Vagina (tissue), 2 donors: ENCODE results near the gene CASP4. TPM values are rescaled to one million over a fixed set of nuclear protein-coding genes. Genes with fewer than 3 reads are reported as not detected.
A peak's percentile ranks its signal among the peaks of the same experiment; 100 is the strongest.

Experiments used
- DNase-seq, 2 donors: peaks; one replicate each; pipeline ENCODE4 v3.0.0-alpha.2; 2017; ENCODE audit errors: extremely low spot score in 2 of 2
- H3K27ac ChIP-seq: fragments of 200-600 bp; sonication (generic); one replicate; pipeline ENCODE4 v1.5.1; 2019
- H3K27me3 ChIP-seq: fragments of 200-600 bp; sonication (generic); one replicate; pipeline ENCODE4 v1.5.1; 2019
- H3K36me3 ChIP-seq, 2 donors: fragments of 200-600 bp; sonication (generic); one replicate each; pipeline ENCODE4 v1.5.1; 2017 to 2019
- H3K4me1 ChIP-seq: fragments of 200-600 bp; sonication (generic); one replicate; pipeline ENCODE4 v1.5.1; 2019
- H3K4me3 ChIP-seq, 2 donors: fragments of 200-600 bp; sonication (generic); 1 replicate in 1 of 2; 2 replicates in 1 of 2; pipeline ENCODE4 v1.5.1; 2016 to 2019
- H3K9me3 ChIP-seq: fragments of 200-600 bp; sonication (generic); one replicate; pipeline ENCODE4 v1.5.1; 2019
- CTCF ChIP-seq, 3 experiments: fragments of 450-650 bp in 2 of 3; fragments of 200-600 bp in 1 of 3; sonication (generic) in 1 of 3; IDR thresholded peaks; one replicate each; pipeline ENCODE4 v1.5.1; 2017 to 2019; ENCODE audit warnings: antibody characterized with exemption in 3 of 3, mild to moderate bottlenecking in 2 of 3, moderate library complexity in 2 of 3
- POLR2A ChIP-seq, 2 donors: fragments of 450-650 bp; IDR thresholded peaks; one replicate each; pipeline ENCODE4 v1.6.1; 2017; ENCODE audit warnings: antibody characterized with exemption in 2 of 2, mild to moderate bottlenecking in 2 of 2, moderate library complexity in 2 of 2
- POLR2AphosphoS5 ChIP-seq, 2 donors: sonication (generic); formaldehyde crosslinking; IDR thresholded peaks; one replicate each; pipeline ENCODE4 v1.9.0; 2017; ENCODE audit warnings: antibody characterized with exemption in 2 of 2, mild to moderate bottlenecking in 2 of 2, low read depth in 1 of 2; ENCODE audit not compliant: insufficient read depth in 1 of 2
- intact Hi-C: fragments of 100-400 bp; cut with DNase I; formaldehyde crosslinking; loops from one replicate; pipeline ENCODE4 v1.15.1; 2023
- total RNA-seq: library from RNA; depleted of rRNA; stranded (reverse); fragments of >200 nt; gene quantifications from one replicate; pipeline ENCODE4 v1.2.3, GENCODE V29; 2016

Gene CASP4
- 70.2 TPM for total RNA-seq

- Histone ChIP-seq H3K27me3 (no peaks in the 10 kb centered on the region), H3K27ac (peak within 1 kb of the TSS; percentile 85), H3K9me3 (peaks cover 3% of the 10 kb centered on the region), H3K4me1 (peaks cover 32% of the 10 kb centered on the region), H3K36me3 (no peaks in the 10 kb centered on the region), H3K4me3 (peak within 1 kb of the TSS; percentile 56 to 62)
- intact Hi-C loops: no loop called here
- TF ChIP-seq CTCF (IDR thresholded peaks at IDR 0.05) (no peak), POLR2A (IDR thresholded peaks at IDR 0.05) (no peak), POLR2AphosphoS5 (IDR thresholded peaks at IDR 0.05; ENCODE audit: insufficient read depth in 1 of 2, low read depth in 1 of 2) (peak; percentile 19 to 95)
- DNase-seq: no peak
Measured at GRCh38 chr11:104968355-104968855, at the start of gene CASP4. TSS of gene CASP4 (minus strand) at chr11:104968574. CDS start at chr11:104968525, 49 bp downstream.

- Histone ChIP-seq H3K9me3 (no peaks in the 10 kb centered on the region), H3K4me3 (no peak overlapping the region), H3K27me3 (no peaks in the 10 kb centered on the region), H3K36me3 (no peaks in the 10 kb centered on the region), H3K4me1 (no peaks in the 10 kb centered on the region), H3K27ac (no peak overlapping the region)
- no peak for DNase-seq
- intact Hi-C loops: no loop called here
- TF ChIP-seq POLR2A (IDR thresholded peaks at IDR 0.05) (no peak), POLR2AphosphoS5 (IDR thresholded peaks at IDR 0.05; ENCODE audit: insufficient read depth in 1 of 2, low read depth in 1 of 2) (no peak), CTCF (IDR thresholded peaks at IDR 0.05) (no peak)
Measured at GRCh38 chr11:105007463-105007862, 39.1 kb upstream of the CASP4 start.

- H3K36me3 ChIP-seq: no peaks in the 10 kb centered on the region
- H3K4me1 ChIP-seq: no peaks in the 10 kb centered on the region
- no peak overlapping the region for H3K27ac ChIP-seq
- H3K4me3 ChIP-seq: no peak overlapping the region
- intact Hi-C loops: no loop called here
- no peak for DNase-seq
- no peaks in the 10 kb centered on the region for H3K27me3 ChIP-seq
- no peak for TF ChIP-seq POLR2A (IDR thresholded peaks at IDR 0.05)
- no peak for TF ChIP-seq CTCF (IDR thresholded peaks at IDR 0.05)
- TF ChIP-seq POLR2AphosphoS5 (IDR thresholded peaks at IDR 0.05; ENCODE audit: insufficient read depth in 1 of 2, low read depth in 1 of 2): no peak
- H3K9me3 ChIP-seq: no peaks in the 10 kb centered on the region
Measured at GRCh38 chr11:105005451-105005845, 37.1 kb upstream of the CASP4 start.

- Histone ChIP-seq H3K9me3 (no peaks in the 10 kb centered on the region), H3K27ac (no peak overlapping the region), H3K27me3 (no peaks in the 10 kb centered on the region), H3K4me1 (no peaks in the 10 kb centered on the region), H3K36me3 (no peaks in the 10 kb centered on the region), H3K4me3 (no peak overlapping the region)
- no peak for DNase-seq
- intact Hi-C loops: no loop called here
- TF ChIP-seq POLR2A (IDR thresholded peaks at IDR 0.05): no peak
- no peak for TF ChIP-seq CTCF (IDR thresholded peaks at IDR 0.05)
- no peak for TF ChIP-seq POLR2AphosphoS5 (IDR thresholded peaks at IDR 0.05; ENCODE audit: insufficient read depth in 1 of 2, low read depth in 1 of 2)
Measured at GRCh38 chr11:105004021-105004420, 35.6 kb upstream of the CASP4 start.

GRCh38 chr11:105003151-105003550 lies 34.8 kb upstream of the CASP4 start:
- Histone ChIP-seq H3K27me3 (no peaks in the 10 kb centered on the region), H3K36me3 (no peaks in the 10 kb centered on the region), H3K9me3 (no peaks in the 10 kb centered on the region), H3K27ac (no peak overlapping the region), H3K4me3 (no peak overlapping the region), H3K4me1 (no peaks in the 10 kb centered on the region)
- intact Hi-C loops: no loop called here
- TF ChIP-seq CTCF (IDR thresholded peaks at IDR 0.05): no peak
- DNase-seq: no peak
